ENCODE measurements around the gene ATAT1.
"Not testable (repeated sequence)": the region's sequence is repeated elsewhere in the genome, so short reads cannot be mapped to it uniquely, and the experiment has no call there.

Gene ATAT1

DNA sequence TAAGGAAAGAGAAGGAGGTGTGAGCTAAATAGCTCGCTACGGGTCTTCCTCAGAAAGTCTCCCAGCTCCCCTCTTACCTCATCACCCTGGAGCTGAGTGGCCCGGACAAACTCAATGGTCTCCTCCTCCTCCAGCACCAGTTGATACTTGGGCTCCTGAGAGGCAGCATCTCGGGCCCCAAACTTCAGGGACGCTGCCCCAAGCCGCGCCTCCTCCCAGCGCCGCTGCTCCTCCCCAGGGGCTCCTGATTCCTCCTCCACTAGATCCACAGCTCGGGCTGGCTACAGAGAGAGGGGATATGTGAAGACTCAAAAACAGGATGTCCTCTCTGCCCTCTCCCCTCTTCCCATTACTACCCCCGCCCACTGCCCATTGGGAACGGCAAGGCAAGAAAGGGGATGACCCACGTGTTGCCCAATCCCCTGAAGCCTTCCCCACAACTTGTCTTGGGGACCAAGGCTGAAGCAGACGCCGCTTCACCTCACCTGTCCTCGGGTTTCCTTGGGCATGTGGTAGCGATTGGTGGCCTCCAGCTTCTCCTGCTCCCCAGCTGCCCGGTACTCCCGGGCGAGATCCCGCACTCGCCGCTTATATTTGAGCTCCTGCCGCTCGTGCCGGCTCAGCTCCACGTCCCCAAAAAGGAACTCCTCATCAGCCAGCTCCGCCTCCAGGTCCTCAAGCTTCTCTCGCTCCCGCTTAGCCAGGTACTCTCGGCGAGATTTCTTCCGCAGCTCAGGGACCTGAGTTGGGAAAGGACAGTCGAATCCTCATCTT lies 38.5 kb downstream of the ATAT1 start:
- peaks cover 48% of the 10 kb centered on the region for H3K36me3 ChIP-seq
- no peak overlapping the region for H3K4me3 ChIP-seq (ENCODE audit: low read depth, low read length)
- H3K4me1 ChIP-seq, result no peaks in the 10 kb centered on the region
- TF ChIP-seq CTCF (IDR thresholded peaks at IDR 0.05; ENCODE audit: low read depth, low read length), result no peak
- no peak for DNase-seq
- no peaks in the 10 kb centered on the region for H3K27me3 ChIP-seq
- H3K9me3 ChIP-seq, result no peaks in the 10 kb centered on the region

- not testable (repeated sequence) for DNase-seq; H3K4me3 ChIP-seq (ENCODE audit: low read depth, low read length); H3K27me3 ChIP-seq; H3K4me1 ChIP-seq; H3K9me3 ChIP-seq
- H3K36me3 ChIP-seq, result peaks cover 48% of the 10 kb centered on the region
Measured at GRCh38 chr6:30666300-30666699, 39.6 kb downstream of the ATAT1 start.

GRCh38 chr6:30670760-30671527 lies 44.3 kb downstream of the ATAT1 start:
- TF ChIP-seq CTCF (IDR thresholded peaks at IDR 0.05; ENCODE audit: low read depth, low read length), result peak; percentile 43
- no peaks in the 10 kb centered on the region for H3K9me3 ChIP-seq
- no peak overlapping the region for H3K4me3 ChIP-seq (ENCODE audit: low read depth, low read length)
- no peaks in the 10 kb centered on the region for H3K4me1 ChIP-seq
- DNase-seq, result peak; percentile 40
- H3K27me3 ChIP-seq, result no peaks in the 10 kb centered on the region
- H3K36me3 ChIP-seq, result peaks cover 19% of the 10 kb centered on the region

GRCh38 chr6:30672445-30673253 lies 46.0 kb downstream of the ATAT1 start, which contains the start of gene DHX16:
Gene DHX16, minus strand, starts transcription at chr6:30673006. Its CDS starts 165 bp downstream, at chr6:30672841.
- Histone ChIP-seq H3K27me3 (no peaks in the 10 kb centered on the region), H3K4me3 (ENCODE audit: low read depth, low read length) (peak within 1 kb of the TSS; percentile 94), H3K36me3 (peaks cover 31% of the 10 kb centered on the region), H3K9me3 (no peaks in the 10 kb centered on the region), H3K4me1 (no peaks in the 10 kb centered on the region)
- peak; percentile 95 for DNase-seq
- TF ChIP-seq CTCF (IDR thresholded peaks at IDR 0.05; ENCODE audit: low read depth, low read length), result peak; percentile 96

- H3K4me1 ChIP-seq, result peaks cover 5% of the 10 kb centered on the region
- H3K9me3 ChIP-seq, result no peaks in the 10 kb centered on the region
- no peak for TF ChIP-seq CTCF (IDR thresholded peaks at IDR 0.05; ENCODE audit: low read depth, low read length)
- peaks cover 49% of the 10 kb centered on the region for H3K36me3 ChIP-seq
- H3K4me3 ChIP-seq (ENCODE audit: low read depth, low read length), result no peak overlapping the region
- H3K27me3 ChIP-seq, result no peaks in the 10 kb centered on the region
- no peak for DNase-seq
Measured at GRCh38 chr6:30676660-30677285, 50.1 kb downstream of the ATAT1 start.
